IPS-18c (cell line): ENCODE results near the gene NR4A1.
"Not testable (repeated sequence)": the region's sequence is repeated elsewhere in the genome, so short reads cannot be mapped to it uniquely, and the experiment has no call there.

Source experiments
- H3K4me3 ChIP-seq: 2 replicates; pipeline ENCODE4 v1.7.0; 2013; ENCODE audit warnings: low read depth, mild to moderate bottlenecking, low read length, moderate library complexity; ENCODE audit not compliant: insufficient read depth
- H3K9me3 ChIP-seq: one replicate; pipeline ENCODE4 v1.6.1; 2013; ENCODE audit warnings: mild to moderate bottlenecking, low read length, moderate library complexity; ENCODE audit not compliant: control insufficient read depth, insufficient read depth

Gene NR4A1

DNA sequence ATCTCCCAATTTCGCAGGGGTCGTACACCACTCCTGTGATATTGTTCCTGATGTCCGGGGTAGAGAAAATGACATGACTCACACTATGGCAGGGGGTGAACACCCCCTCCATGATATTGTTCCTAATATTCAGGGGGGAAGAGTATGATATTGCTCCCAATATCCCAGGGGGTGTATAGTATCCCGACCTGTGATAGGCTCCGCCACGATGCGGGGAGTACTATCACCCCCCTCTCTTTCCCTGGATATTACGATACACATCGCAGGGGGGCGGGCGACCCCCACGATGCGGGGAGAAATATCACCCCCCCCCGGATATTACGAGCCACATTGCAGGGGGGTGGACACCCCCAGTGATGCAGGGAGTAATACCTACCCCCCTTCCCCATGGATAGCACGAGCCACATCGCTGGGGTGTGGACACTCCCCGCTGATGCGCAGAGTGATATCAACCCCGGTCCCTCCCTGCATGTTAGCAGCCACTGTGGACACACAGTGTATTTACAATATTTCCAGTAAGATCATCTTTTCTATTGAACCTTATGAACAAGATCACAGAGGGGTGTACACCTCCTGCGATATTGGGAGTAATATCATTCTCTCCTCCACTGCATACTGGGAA lies 45.9 kb downstream of the NR4A1 start:
- H3K4me3 ChIP-seq: no peak overlapping the region
- no peaks in the 10 kb centered on the region for H3K9me3 ChIP-seq

DNA sequence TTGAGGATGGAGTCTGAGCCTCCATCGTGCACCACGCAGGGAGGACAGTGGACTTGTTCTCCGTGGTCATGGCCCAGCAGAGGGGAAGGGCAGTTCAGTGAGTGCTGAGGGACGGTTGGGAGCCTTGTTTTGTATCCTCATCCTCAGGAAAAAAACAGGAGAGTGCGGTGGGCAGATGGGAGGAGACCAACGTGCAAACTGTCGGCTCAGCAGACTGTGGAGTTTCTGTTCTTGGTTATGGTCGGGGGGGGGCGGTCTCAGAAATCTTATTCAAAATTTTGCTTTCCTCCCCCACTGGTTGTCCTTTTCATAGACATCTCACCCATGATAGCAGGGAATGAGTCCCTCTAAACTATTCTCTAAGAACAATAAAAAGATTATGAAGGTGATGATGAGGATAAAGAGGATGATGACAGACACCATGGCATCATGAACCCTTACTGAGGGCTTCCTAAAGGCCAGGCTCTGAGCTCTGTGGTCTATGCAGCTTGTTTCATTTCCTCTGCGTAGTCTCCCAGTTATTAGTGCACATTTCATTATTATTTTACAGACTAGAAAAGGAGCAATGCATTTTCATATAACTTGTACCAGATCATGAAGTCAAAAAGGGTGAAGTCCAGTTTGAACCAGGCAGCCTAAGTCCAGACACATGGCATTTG lies 53.3 kb downstream of the NR4A1 start:
- not testable (repeated sequence) for H3K9me3 ChIP-seq, H3K4me3 ChIP-seq
